Immature natural killer cell (primary cell): ENCODE data around the gene TYW5. TPM values are rescaled to one million over a fixed set of nuclear protein-coding genes. Genes with fewer than 3 reads are reported as not detected.
"Not testable (repeated sequence)": the region's sequence is repeated elsewhere in the genome, so short reads cannot be mapped to it uniquely, and the experiment has no call there.

Source experiments
- DNase-seq, 3 donors: peaks; one replicate each; pipeline ENCODE4 v3.0.0; 2022; ENCODE audit warnings: mixed read lengths in 1 of 3
- H3K27ac Mint-ChIP-seq, 6 donors: one replicate each; pipeline ENCODE4 v1.8.0; 2020; ENCODE audit warnings: mixed read lengths in 6 of 6, mild to moderate bottlenecking in 5 of 6, inconsistent platforms in 4 of 6, moderate library complexity in 3 of 6
- H3K27me3 Mint-ChIP-seq, 3 donors: one replicate each; pipeline ENCODE4 v1.8.0; 2020 to 2021; ENCODE audit warnings: low read depth in 3 of 3, mild to moderate bottlenecking in 3 of 3, mixed read lengths in 3 of 3, moderate library complexity in 3 of 3, inconsistent platforms in 1 of 3
- H3K36me3 Mint-ChIP-seq, 3 donors: one replicate each; pipeline ENCODE4 v1.8.0; 2020; ENCODE audit warnings: mixed read lengths in 3 of 3, inconsistent platforms in 2 of 3, mild to moderate bottlenecking in 2 of 3
- H3K4me1 Mint-ChIP-seq, 2 donors: one replicate each; pipeline ENCODE4 v1.8.0; 2020; ENCODE audit warnings: inconsistent platforms in 2 of 2, mild to moderate bottlenecking in 2 of 2, mixed read lengths in 2 of 2, moderate library complexity in 1 of 2
- H3K4me3 Mint-ChIP-seq, 5 donors: one replicate each; pipeline ENCODE4 v1.8.0; 2020; ENCODE audit warnings: mild to moderate bottlenecking in 5 of 5, mixed read lengths in 5 of 5, inconsistent platforms in 3 of 5, moderate library complexity in 3 of 5
- H3K9me3 Mint-ChIP-seq, 6 donors: one replicate each; pipeline ENCODE4 v1.8.0; 2020; ENCODE audit warnings: mild to moderate bottlenecking in 6 of 6, mixed read lengths in 6 of 6, inconsistent platforms in 4 of 6, moderate library complexity in 3 of 6
- polyA plus RNA-seq, 3 donors: library from polyadenylated mRNA; unstranded; fragments of 300-500 nt; fragmentation: Illumina TruSeq; gene quantifications; one replicate each; pipeline ENCODE4 v1.2.3, GENCODE V29; 2021

Gene TYW5
- polyA plus RNA-seq, 3 donors from 2014 or later = 1.3 to 4.3 (median 2.5) TPM

DNA sequence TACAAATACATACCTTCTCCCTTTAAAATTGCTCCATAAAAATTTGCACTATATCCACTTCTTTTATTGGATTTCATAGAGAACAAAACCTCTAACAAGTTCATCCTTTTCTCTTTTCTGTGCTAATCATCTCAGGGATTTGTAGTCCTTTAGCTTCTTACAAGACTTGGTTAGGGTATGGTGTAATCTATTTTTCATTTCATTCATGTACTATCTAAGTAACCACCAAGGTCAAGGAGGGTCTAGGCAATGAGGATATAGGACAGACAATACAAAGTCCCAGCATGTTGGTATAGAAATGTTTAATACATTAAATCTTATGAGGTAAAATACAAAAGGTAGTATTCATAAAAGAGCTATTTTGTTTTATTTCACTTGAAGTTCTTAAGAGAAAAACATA is 26.7 kb downstream of the TYW5 start:
- Mint-ChIP-seq H3K9me3 (no peaks in the 10 kb centered on the region), H3K4me3 (no peak overlapping the region), H3K27ac (peak overlapping the region in 2 of 6 donors; percentile 18 to 66), H3K4me1 (peaks cover 0 to 8% of the 10 kb centered on the region in 2 donors), H3K36me3 (peaks cover 0 to 13% (median 4%) of the 10 kb centered on the region in 3 donors), H3K27me3 (no peaks in the 10 kb centered on the region)
- no peak for DNase-seq

DNA sequence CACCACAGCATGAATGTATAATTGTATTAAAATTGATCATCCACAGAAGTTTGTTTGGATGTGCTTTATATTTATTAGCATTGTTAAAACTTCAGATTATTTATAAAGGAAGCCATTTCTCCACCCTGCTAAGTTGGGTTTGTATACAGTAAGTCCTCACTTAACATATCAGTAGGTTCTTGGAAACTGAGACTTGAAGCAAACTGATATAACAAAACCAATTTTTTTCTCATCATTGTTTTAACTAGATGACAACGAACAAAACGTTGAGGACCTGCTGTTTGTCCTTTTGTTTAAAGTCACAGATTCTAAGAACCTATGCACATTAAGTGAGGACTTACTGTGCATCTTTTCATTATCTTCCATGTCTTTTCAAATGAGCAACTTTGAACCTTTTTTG is 27.1 kb downstream of the TYW5 start:
- H3K36me3 Mint-ChIP-seq = peaks cover 0 to 13% (median 4%) of the 10 kb centered on the region in 3 donors
- H3K27ac Mint-ChIP-seq = peak overlapping the region in 1 of 6 donors; percentile 66
- H3K9me3 Mint-ChIP-seq = no peaks in the 10 kb centered on the region
- H3K4me3 Mint-ChIP-seq = no peak overlapping the region
- peaks cover 0 to 9% of the 10 kb centered on the region in 2 donors for H3K4me1 Mint-ChIP-seq
- H3K27me3 Mint-ChIP-seq = no peaks in the 10 kb centered on the region
- DNase-seq = no peak

DNA sequence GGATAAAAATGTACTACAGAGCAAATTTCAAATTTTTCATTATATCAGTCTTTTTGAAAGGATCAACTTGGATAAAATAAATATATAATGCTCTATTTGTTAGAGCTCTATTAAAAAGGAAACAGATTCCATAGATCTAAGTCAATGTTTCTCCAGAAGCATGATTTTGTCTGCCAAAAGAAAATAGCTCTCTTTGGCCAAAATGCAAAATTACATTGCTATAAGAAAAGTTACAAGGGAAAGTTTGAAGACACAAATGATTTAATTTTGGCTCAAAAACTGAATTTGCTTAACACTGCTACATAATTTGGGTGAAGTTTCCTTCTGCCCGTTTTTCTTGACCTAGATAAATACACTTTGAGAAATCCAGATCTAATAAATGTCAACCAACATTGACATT is 28.5 kb downstream of the TYW5 start:
- Mint-ChIP-seq H3K4me3 (no peak overlapping the region), H3K36me3 (peaks cover 0 to 8% (median 0%) of the 10 kb centered on the region in 3 donors), H3K27me3 (no peaks in the 10 kb centered on the region), H3K4me1 (peaks cover 10 to 23% of the 10 kb centered on the region in 2 donors), H3K27ac (no peak overlapping the region), H3K9me3 (no peaks in the 10 kb centered on the region)
- DNase-seq = no peak

DNA sequence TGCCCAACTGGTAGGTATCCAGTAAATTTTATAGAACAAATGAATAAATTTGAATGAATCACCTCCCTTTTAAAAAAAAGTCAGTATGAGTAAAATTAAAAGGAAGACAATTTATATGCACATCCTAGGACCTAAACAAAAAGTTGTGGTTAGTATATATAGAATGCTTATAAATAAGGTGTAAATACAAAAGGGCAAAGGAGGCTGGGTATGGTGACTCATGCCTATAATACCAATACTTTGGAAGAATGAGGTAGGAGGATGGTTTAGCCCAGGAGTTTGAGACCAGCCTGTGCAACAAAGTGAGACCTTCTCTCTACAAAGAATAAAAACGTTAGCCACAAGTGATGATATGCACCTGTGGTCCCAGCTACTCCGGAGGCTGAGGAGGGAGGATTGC is 31.4 kb downstream of the TYW5 start:
- H3K36me3 Mint-ChIP-seq = peaks cover 0 to 8% (median 0%) of the 10 kb centered on the region in 3 donors
- no peaks in the 10 kb centered on the region for H3K9me3 Mint-ChIP-seq
- H3K27me3 Mint-ChIP-seq = no peaks in the 10 kb centered on the region
- DNase-seq = no peak
- no peak overlapping the region for H3K4me3 Mint-ChIP-seq
- H3K27ac Mint-ChIP-seq = peak overlapping the region in 1 of 6 donors; percentile 38
- H3K4me1 Mint-ChIP-seq = peaks cover 13 to 31% of the 10 kb centered on the region in 2 donors

DNA sequence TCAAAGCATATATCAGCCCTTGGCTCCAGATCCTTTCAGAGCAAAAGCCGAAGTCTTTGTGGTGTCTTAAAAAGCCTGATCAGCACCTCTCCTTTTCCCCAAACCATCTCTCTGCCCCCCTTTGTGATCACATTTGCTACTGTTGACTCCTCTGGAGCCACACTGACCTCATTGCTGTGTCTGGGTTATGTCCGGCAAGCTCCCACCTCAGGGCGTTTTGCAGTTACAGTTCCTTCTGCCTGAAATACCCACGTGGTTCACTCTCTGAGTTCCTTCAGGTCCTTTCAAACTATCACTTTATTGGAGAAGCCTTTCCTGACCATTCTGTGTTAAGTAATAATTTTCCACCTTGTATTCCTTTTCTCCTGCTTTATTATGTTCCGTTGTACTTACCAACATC is 32.4 kb downstream of the TYW5 start:
- no peak overlapping the region for H3K27ac Mint-ChIP-seq
- H3K4me1 Mint-ChIP-seq = peaks cover 13 to 26% of the 10 kb centered on the region in 2 donors
- H3K9me3 Mint-ChIP-seq = no peaks in the 10 kb centered on the region
- no peak overlapping the region for H3K4me3 Mint-ChIP-seq
- H3K27me3 Mint-ChIP-seq = peaks cover 0 to 2% (median 0%) of the 10 kb centered on the region in 3 donors
- no peak for DNase-seq
- H3K36me3 Mint-ChIP-seq = peaks cover 0 to 8% (median 4%) of the 10 kb centered on the region in 3 donors

DNA sequence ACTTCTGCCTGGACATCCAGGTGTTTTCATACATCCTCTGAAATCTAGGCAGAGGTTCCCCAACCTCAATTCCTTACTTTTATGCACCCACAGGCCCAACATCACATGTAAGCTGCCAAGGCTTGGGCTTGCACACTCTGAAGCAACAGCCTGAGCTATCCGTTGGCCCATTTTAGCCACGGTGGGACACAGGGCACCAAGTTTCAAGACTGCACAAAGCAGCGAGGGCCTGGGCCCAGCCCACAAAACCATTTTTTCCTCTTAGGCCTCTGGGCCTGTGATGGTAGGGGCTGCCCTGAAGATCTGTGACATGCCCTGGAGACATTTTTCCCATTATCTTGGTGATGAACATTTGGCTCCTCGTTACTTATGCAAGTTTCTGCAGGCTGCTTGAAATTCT is 38.3 kb downstream of the TYW5 start:
- Mint-ChIP-seq H3K36me3 (peaks cover 0 to 17% (median 14%) of the 10 kb centered on the region in 3 donors), H3K27ac (no peak overlapping the region), H3K27me3 (peaks cover 0 to 2% (median 2%) of the 10 kb centered on the region in 3 donors), H3K4me1 (peaks cover 28 to 55% of the 10 kb centered on the region in 2 donors), H3K4me3 (no peak overlapping the region), H3K9me3 (no peaks in the 10 kb centered on the region)
- no peak for DNase-seq

DNA sequence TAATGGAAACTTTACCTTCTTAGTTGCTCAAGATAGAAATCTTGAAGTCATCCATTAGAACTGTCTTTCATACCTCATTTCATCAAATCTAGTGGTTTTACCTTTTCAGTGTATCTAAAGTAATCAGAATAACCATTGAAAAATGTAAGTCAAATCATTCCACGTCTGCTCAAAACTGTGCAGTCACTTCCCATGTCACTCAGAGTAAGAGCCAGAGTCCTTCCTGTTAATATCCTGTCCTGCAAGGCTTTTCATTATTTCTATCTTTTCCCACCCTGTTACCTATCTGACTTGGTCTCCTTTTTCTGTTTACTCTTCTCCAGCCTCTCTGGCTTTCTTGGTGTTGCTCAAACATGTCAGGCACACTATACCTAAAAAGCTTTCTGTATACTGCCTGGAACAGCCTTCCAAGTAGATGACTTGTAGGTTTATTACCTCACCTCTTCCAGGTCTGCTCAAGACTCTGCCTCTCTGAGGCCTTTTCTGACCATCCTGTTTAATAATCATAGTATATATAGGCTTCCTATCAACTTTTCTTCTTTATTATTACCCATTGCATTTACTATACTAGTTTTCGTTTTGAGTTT is 40.8 kb downstream of the TYW5 start:
- H3K27ac Mint-ChIP-seq = peak overlapping the region in 5 of 6 donors; percentile 12 to 61 (median 36)
- H3K9me3 Mint-ChIP-seq = no peaks in the 10 kb centered on the region
- H3K36me3 Mint-ChIP-seq = peaks cover 0 to 17% (median 14%) of the 10 kb centered on the region in 3 donors
- H3K4me3 Mint-ChIP-seq = peak overlapping the region in 1 of 5 donors; percentile 46
- H3K27me3 Mint-ChIP-seq = peaks cover 2 to 8% (median 5%) of the 10 kb centered on the region in 3 donors
- peaks cover 33 to 60% of the 10 kb centered on the region in 2 donors for H3K4me1 Mint-ChIP-seq
- no peak for DNase-seq

DNA sequence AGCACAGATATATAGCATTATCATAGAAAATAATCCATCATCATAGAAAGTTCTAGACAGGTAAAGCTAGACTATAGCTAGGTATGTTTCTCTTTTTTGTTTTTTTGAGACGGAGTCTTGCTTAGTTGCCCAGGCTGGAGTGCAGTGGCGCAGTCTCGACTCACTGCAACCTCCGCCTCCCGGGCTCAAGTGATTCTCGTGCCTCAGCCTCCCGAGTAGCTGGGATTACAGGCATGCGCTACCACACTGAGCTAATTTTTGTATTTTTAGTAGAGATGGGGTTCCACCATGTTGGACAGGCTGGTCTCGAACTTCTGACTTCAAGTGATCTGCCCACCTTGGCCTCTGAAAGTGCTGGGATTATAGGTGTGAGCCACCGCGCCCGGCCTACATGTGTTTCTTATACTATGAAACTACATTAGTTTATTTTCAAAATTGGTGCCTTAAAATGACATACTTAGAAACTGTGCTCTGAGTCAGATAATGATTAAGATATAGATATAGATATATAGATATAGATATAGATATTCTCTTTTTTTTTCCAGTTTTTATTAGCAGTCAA is 42.7 kb downstream of the TYW5 start:
- H3K4me3 Mint-ChIP-seq = peak overlapping the region; percentile 30 to 97 (median 68)

DNA sequence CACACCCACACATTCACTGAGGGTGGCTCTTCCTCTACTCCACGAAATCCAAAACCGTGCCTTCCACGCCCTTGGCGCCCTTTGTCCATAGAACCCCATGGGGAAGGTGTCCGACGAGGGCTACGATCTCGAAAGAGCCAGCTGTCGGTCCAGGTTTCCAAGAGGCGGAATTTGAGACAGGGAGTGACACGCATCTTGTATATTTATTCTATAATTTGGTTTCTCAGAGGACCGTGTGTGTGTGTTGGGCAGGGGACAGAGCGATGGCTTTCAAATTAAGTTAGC is 43.5 kb downstream of the TYW5 start:
- Mint-ChIP-seq H3K4me1 (peaks cover 30 to 52% of the 10 kb centered on the region in 2 donors), H3K9me3 (no peaks in the 10 kb centered on the region), H3K4me3 (peak overlapping the region; percentile 90 to 97 (median 93)), H3K36me3 (peaks cover 0 to 6% (median 3%) of the 10 kb centered on the region in 3 donors), H3K27me3 (peaks cover 0 to 8% (median 5%) of the 10 kb centered on the region in 3 donors), H3K27ac (peak overlapping the region; percentile 91 to 94 (median 94))
- peak in 1 of 3 donors; percentile 10 for DNase-seq

More for the DNA sequence above, 42.7 kb downstream of the TYW5 start:
- DNase-seq, H3K9me3 Mint-ChIP-seq, H3K27me3 Mint-ChIP-seq: not testable (repeated sequence)
- peak overlapping the region in 5 of 6 donors; percentile 10 to 94 (median 46) for H3K27ac Mint-ChIP-seq
- H3K4me1 Mint-ChIP-seq = peaks cover 33 to 57% of the 10 kb centered on the region in 2 donors
- H3K36me3 Mint-ChIP-seq = peaks cover 0 to 11% (median 7%) of the 10 kb centered on the region in 3 donors

DNA sequence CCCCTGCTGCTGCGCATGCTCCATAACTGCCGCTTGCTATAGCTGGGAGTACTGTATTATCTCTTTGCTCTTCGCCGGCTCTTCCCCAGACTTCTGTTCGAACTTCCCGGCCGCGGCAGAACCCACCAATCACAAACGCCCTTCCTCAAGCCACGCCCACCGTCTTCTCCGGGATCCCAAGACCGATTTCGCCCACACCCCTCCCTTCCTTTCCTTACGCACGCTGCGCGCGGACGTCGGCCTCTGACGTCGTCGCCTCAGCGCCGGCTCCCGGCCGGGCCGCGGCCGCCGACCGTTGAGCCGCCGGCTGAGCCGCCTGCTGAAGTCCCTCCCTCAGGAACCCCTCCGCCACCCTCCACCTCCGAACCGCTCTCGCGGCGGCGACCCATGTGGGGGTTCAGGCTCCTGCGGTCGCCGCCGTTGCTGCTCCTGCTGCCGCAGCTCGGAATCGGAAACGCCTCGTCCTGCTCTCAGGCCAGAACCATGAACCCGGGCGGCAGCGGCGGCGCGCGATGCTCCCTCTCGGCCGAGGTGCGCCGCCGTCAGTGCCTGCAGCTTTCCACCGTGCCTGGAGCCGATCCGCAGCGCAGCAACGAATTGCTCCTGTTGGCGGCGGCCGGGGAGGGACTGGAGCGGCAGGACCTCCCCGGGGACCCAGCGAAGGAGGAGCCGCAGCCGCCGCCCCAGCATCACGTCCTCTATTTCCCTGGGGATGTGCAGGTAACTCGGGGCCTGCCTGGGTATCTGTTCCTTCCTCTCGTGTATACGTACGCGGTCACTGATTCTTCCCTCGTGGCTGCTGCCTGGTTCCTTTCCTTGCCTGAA is 44.0 kb downstream of the TYW5 start, which contains the start of gene C2orf69:
Gene C2orf69, plus strand, starts transcription at position 242 of the 825 bp plus-strand sequence. Its CDS starts 146 bp downstream, at position 388.
- Mint-ChIP-seq H3K27me3 (peaks cover 0 to 8% (median 5%) of the 10 kb centered on the region in 3 donors), H3K4me3 (peak within 1 kb of the TSS; percentile 90 to 97 (median 93)), H3K27ac (peak within 1 kb of the TSS; percentile 91 to 94 (median 94)), H3K36me3 (peaks cover 0 to 5% (median 3%) of the 10 kb centered on the region in 3 donors), H3K9me3 (no peaks in the 10 kb centered on the region), H3K4me1 (peaks cover 30 to 49% of the 10 kb centered on the region in 2 donors)
- peak; percentile 87 to 88 (median 88) for DNase-seq

DNA sequence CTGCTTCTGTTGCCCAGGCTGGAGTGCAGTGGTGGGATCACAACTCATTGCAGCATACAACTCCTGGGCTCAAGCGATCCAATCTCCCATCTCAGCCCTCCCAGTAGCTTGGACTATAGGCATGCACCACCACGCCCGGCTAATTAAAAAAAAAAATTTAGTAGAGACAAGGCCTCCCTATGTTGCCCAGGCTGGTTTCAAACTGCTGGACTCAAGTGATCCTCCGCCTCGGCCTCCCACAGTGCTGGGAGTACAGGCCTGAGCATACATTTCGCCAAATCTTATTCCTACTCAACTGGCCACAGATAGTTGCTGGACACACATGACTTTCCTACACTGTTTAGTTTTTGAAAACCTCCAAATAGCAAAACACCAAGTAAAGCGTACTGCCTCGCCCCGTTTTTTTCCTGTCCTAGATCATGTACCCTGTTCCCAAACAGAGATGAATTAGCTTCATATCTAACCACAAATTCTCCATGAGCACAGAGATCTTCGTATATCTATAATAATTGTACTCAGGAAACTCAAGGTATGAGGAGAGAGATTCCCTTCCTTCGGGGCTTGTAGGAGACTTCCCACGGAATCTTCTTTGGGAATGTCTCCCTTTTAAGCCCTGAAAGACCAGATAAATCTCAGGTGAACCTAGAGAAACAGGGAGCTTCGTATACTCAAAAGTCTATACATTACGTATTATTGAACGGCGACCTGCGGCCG is 44.8 kb downstream of the TYW5 start:
- Mint-ChIP-seq H3K27me3 (peaks cover 0 to 8% (median 5%) of the 10 kb centered on the region in 3 donors), H3K4me1 (peaks cover 30 to 42% of the 10 kb centered on the region in 2 donors), H3K4me3 (peak overlapping the region; percentile 90 to 97 (median 93)), H3K27ac (peak overlapping the region; percentile 88 to 94 (median 92)), H3K9me3 (no peaks in the 10 kb centered on the region), H3K36me3 (no peaks in the 10 kb centered on the region)
- DNase-seq = no peak

DNA sequence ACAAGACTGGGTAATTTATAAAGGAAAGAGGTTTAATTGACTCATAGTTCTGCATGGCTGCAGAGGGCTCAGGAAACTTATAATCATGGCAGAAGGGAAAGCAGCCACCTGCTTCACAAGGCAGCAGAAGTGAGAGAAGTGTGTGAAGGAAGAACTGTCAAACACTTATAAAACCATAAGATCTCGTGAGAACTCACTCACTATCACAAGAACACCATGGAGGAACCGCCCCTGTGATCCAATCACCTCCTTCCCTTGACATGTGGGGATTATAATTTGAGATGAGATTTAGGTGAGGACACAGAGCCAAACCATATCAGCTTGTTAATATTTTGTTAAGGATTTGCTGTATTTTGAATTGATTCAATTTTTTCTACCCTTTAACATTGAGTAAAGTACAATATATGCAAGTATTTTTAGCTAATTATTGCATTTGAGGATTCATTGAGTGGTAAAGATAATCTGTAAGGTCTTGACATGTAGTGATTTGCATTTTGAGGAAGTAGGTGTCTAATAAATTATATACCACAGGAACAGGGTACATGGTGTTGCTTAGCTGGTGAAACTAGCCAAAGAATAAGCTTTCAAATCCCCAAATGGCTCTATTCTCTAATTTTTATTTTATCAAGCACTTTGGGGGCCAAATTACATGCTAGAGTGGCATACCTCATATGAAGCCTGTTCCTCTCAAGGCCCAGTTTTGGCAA is 48.1 kb downstream of the TYW5 start:
- H3K4me1 Mint-ChIP-seq = peaks cover 10 to 16% of the 10 kb centered on the region in 2 donors
- H3K9me3 Mint-ChIP-seq = no peaks in the 10 kb centered on the region
- peaks cover 0 to 9% (median 8%) of the 10 kb centered on the region in 3 donors for H3K27me3 Mint-ChIP-seq
- no peaks in the 10 kb centered on the region for H3K36me3 Mint-ChIP-seq
- DNase-seq = no peak
- no peak overlapping the region for H3K27ac Mint-ChIP-seq
- no peak overlapping the region for H3K4me3 Mint-ChIP-seq

DNA sequence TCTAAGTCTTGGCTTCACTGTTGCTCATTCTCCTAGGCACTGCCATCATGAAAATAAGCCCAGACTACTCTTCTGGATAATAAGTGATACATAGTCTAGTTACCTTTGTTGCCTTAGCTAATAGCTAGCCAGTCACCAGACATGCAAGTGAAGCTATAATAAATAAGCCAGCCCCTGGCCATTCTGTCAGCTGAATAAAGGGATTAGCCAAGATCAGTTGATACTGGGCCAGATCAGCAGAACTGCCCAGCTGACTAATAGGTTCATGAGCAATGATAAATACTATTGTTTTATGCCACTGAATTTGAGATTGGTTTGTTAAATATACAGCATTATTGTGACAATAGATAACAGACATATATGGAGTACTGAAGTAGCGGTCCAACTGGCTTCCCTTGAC is 52.2 kb downstream of the TYW5 start:
- Mint-ChIP-seq H3K27me3 (peaks cover 0 to 9% (median 0%) of the 10 kb centered on the region in 3 donors), H3K27ac (no peak overlapping the region), H3K36me3 (no peaks in the 10 kb centered on the region), H3K9me3 (no peaks in the 10 kb centered on the region), H3K4me3 (no peak overlapping the region), H3K4me1 (no peaks in the 10 kb centered on the region)
- DNase-seq = no peak
